ENCODE measurements around the gene P4HB.

P4HB gene

DNA sequence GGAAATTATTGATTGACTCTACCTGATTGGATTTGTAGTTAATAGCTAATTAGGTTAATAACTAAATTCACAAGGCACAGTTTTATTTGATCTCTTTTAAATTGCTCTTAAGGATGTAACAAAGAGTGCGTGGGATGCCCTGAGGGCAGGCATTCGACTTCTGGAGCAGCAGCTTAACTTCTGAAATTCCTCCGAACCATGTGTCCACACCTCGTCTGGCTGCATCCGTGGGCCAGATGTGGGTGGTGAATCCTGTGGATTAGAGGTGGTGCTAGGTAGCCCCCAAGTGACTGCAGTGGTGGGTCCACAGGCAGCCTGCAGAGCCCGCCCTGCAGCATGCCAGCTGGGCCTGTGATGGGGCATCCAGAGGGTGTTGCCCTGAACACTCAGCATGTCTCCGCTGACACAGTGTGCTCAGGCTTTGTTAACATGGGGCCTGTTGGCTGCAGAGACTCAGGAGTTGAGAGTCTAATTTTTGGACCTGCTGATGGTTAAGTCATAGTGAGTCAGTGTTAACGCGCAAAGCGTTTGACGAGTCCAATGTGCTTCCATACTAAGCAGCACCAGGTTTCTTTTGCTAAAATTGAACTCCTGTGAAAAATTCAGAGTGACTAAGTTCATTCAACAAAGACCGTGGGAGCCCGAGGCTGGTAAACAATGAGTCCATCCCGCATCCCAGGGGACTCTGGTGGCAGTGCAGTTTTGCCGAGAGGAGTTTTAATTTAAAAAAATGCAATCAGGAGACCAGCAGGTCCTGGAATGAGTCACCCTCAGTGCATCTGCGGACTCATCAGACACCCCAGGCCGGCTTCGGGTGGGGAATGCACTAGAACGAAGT lies 37.9 kb upstream of the P4HB start:
- no peak for DNase-seq (ENCODE audit: low read depth)

- DNase-seq (ENCODE audit: low read depth) = no peak
Measured at GRCh38 chr17:81895400-81895799, 35.1 kb upstream of the P4HB start.

GRCh38 chr17:81891303-81891552 lies 30.9 kb upstream of the P4HB start:
- DNase-seq (ENCODE audit: low read depth) = no peak

GRCh38 chr17:81890447-81891302 lies 30.3 kb upstream of the P4HB start:
- DNase-seq (ENCODE audit: low read depth) = no peak

DNA sequence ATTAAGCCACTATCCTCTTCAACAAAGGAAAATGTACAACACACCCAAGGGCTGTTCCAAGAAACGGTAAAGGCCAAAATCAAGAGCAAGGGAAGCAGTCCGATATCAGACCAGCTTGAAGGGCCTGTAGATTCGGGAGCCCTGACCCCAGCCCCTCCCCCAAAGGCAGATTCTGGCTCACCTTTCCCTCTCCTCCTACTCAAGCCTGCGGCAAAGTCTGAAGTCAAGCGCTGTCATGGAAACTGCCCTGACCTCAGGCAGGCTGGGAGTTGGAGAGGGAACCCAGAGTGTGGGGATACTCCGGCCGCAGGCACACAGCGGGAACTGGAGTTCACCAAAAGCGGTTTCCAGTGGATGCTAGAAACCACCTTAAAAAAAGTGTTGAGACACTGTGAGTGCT lies 29.3 kb upstream of the P4HB start:
- DNase-seq (ENCODE audit: low read depth) = no peak

DNA sequence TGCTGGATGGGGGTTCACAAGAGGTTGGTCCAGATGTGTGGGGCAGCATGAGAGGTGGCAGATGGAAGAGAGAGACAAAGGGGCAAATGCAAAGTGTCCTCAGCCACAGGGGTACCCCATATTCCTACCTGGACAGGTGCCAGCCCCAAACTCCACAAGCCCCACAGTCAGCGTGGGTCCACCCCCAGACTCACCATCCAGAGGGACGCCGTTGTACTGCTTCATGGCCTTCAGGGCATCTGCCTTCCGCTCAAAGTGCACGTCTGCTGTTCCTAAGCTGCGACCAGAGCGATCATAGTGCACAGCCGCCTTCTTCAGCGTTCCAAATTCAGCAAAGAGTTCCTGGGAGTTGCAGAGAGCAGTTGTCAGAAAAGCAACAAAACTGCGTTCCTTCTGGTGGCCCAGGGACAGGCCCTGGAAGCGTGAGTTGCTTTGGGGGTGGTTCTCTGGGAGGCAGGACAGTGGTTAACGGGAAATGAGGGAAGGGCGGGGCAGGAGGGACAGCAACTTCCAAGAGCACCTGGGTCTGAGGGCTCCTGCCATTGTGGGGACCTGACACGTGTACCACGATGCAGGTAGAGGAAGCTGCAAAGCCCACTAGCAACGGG lies 28.8 kb upstream of the P4HB start:
- no peak for DNase-seq (ENCODE audit: low read depth)

GRCh38 chr17:81888105-81888987 lies 28.0 kb upstream of the P4HB start:
- no peak for DNase-seq (ENCODE audit: low read depth)

DNA sequence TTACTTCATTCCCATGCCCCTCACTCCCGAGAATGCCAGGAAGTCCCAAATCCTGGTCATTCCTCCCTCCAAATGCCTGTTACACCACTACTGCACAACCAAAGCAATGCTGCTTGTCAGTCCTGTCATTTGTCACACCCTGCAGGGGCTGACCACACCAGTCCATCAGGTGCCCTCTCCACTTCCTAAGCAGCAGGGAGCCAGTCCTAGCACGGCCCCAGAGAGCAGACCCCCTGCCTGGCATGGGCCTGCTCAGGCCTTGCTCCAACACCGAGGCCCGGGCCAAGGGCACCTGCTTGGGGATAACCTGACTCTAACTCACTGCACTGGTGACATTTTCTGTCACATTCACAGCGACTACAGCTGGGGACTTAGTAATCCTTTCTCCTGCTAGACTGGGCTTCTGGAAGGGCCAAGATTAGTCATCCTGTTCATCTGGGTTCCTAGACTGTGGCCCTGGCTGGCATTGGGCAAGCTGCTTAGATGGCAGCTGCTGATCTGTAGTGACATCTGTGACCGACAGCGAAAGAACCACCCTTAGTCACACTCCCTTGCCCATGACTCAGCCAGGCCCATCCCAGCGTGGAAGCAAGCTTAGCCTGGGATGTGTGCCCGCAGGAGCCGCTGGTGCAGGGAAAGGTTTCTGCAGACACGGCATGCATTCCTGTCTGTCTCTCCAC lies 25.7 kb upstream of the P4HB start:
- no peak for DNase-seq (ENCODE audit: low read depth)

GRCh38 chr17:81885454-81885853 lies 25.1 kb upstream of the P4HB start:
- no peak for DNase-seq (ENCODE audit: low read depth)

DNA sequence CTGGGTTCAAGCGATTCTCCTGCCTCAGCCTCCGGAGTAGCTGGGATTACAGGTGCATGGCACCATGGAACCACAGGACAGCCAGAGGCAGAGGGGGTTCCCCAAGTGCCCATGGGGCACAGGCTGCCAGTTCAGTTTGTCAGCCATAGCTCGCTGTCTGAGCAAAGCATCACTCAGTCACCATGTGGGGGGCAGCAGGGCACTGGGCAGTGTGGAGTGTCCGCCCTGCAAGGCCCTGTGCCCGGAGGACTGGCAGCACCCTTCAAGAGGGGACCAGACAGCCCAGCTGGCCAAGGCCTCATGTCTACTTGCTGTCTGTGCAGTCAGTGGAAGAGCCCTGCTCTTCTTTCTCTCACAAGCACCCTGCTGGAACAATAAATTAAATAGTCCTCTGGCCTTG lies 24.6 kb upstream of the P4HB start:
- no peak for DNase-seq (ENCODE audit: low read depth)

DNA sequence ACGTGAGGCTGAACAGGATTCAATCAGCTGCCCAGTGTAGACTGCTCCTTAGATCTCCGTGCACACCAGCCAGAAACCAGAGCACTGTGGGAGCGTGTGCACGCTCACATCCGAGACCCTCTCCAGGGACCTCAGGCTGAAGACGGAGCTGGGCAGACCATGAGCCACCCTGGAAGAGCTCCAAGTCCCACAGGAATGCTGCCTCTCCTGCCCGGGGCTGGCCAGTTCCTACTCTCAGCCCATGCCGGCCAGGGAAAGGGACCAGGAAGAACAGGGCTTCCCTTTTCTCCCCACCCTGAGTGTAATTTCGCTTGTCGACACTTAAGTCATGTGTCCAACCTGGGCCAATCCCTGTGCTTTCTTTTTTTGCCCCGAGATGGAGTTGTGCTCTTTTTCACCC lies 24.2 kb upstream of the P4HB start:
- no peak for DNase-seq (ENCODE audit: low read depth)

DNA sequence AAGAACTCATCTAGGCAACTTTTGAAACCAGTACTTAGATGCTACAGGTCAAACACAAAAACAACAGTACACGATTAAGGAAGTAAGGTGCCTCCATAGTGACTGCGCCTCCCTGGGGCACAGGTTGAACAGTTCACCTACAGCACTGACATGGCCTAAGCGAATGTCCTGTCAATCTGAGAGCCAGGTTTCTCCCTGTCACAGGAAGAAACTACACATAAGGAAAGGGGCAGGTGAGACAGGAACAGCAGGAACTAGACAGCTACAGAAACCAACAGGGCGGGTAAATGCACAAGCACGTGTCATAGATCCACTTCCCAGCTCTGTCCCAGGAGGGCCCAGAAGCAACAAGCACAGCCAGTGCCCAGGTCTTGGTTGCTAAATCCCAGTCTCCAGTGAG lies 18.8 kb upstream of the P4HB start:
- DNase-seq (ENCODE audit: low read depth) = no peak

DNA sequence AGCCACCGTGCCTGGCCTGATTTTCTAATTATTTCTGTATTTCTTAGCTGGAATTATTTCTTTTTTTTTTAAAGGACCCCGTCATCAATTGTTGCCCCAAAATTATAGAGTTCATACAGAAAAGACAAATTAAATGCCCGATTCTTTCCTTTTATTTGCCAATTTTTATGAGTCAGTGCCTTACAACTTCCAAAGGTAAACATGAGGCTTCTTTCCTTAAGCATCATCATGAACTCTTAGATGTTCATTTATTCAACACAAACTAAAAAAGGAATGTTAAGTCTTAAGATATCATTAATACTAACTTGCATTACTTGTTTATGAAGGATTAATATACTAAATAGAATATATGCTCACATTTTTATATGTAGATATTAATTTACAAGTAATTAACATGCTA lies 18.0 kb upstream of the P4HB start:
- DNase-seq (ENCODE audit: low read depth) = no peak

GRCh38 chr17:81877569-81877968 lies 17.2 kb upstream of the P4HB start:
- DNase-seq (ENCODE audit: low read depth) = no peak

- DNase-seq (ENCODE audit: low read depth) = peak; percentile 91
Measured at GRCh38 chr17:81871387-81872230, 11.3 kb upstream of the P4HB start.

DNA sequence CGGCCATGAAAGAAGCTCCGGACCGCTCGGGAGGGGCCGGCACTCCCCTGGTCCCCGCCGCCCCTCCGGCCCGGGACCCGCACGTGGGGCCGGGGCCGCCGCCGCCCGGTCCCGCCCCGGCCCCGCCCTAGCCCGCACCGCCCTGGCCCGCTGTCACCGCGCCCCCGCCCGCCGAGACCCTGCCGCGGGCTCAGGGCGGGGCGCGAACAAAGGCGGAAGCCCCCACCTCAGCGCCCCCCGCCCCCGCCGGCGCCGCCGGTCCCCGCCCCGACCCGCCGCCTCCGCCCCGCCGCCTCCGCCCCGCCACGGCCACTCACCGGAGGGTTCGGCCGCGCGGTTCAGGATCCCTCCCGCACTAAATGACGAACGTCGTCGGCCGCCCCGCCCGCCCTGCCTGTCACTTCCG lies 10.6 kb upstream of the P4HB start, which contains the start of gene ARHGDIA:
Gene ARHGDIA, minus strand, starts transcription at position 357 of the 406 bp plus-strand sequence. CDS start 1,407 bp downstream, outside the sequence.
- no peak for DNase-seq (ENCODE audit: low read depth)

DNA sequence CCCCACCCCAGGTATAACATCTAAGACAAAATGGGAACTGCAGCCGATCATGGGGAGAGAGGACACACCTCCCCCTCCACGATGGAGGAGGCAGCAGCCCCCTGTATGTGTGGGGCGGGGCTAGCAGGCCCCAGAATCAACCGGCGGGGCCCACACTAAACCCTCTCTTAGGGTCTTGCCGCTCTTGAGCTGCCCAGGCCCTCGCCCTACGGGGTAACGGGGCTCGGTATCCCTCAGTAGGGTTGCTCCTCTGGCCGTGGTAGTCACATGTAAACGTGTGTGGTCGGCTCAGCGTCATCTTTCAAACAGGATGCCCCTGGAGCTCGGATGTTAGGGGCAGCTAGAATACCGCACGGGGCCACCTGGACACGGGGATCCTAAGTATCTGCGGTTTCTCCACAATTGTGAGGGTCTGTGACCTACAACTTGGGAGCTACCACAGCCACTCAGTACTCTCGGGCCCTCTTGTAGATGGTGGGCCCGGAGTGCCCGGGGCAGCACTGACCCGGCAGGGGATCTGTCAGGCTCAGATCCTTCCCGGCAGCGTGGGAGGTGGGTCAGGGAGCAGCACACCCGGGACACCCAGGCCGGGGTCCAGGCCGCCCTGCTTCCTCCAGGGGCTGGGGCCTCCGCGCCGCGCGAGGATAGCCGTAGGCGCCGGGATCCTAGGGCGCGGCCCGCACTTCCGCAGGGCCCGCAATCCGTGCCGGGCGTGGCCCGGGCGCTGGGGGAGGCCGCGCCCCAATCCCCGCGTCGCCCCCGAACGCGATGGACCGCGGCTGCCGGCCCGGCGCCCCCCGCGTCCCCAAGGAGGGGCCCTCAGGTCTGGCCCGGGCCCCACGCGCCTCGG lies 10.0 kb upstream of the P4HB start:
- DNase-seq (ENCODE audit: low read depth) = no peak

DNA sequence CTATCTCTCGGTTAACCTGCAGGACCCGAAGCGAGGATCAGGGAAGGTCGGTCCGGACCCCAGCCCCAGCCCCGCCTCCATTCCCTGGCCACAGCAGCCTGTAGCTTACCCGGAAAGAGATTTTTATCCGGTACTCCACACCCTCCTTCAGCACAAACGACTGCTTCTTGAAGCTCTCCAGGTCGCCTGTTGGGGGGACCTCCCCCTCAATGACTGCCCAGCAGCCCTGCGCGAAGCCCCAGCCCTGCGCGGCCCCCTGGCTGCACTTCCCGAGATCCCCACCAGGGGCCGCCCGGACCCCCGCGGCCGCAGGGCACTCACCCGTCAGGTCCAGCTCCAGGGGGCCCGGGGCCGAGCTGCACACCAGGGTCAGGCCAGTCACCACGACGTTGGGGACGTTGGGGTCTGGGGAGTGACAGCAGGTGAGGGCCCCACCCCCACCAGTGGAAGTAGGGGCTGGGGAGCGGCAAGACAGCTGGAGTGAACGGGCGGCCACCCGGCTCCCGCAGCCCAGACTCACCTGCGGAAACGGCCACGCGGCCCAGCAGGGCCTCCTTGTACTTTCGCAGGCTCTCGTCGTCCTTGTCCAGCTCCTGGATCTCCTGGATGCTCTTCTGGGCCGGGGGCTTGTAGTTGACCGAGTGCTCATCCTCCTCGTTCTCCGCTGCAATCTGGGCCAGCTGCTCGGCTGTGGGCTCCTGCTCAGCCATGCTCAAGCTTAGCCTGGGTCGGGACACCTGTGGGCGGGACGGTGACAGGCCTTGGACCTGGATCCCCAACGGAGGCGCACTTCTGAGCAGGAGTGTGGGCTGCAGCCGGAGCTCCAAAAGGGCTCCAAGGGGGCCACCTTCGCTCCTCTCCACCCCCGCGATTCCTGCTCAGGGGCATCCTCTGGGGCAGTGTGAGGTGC lies 9.1 kb upstream of the P4HB start:
- no peak for DNase-seq (ENCODE audit: low read depth)

All from stimulated activated CD8-positive, alpha-beta memory T cell treated with anti-CD3 and anti-CD28 coated beads, Interleukin-15, amount 100 ng/mL, for 1 hour (primary cell).